ENCODE data around the gene LSMEM2.
A peak's percentile ranks its signal among the peaks of the same experiment; 100 is the strongest.

The LSMEM2 gene

DNA sequence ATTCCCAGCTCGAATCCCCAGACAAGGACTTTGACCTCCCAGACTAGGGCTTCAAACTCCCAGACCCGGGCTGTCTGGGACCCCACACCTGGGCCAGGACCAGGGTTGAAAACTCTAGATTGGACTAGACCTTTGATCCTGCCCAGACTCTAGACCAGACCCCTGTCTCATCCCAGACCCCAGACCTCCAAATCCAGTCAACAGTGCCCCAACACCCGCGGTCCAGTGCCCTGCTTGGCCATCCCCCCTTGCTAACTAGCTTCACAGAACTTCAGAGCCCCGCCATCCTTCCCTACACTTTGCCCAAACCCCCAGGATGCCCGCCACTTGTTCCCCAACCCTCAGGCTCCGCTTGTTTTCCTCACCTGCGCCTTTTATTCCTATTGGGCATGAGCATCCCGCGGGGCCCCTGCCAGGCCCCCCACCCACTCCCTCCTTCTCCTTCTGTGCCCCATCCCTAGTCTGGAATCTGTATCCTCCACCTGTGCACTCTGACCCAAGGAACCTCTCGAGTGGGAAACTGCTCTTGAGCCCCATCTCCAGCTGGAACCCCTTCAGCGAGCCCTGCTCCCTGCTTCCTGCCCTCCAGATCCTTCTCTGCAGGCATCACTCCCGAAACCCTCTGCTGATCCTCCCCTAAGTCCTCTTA, 42.3 kb upstream of the LSMEM2 start:
- peak overlapping the region; percentile 82 for H3K4me3 ChIP-seq
- no peak for DNase-seq (ENCODE audit: low read depth, low spot score)
- no peaks in the 10 kb centered on the region for H3K36me3 ChIP-seq (ENCODE audit: insufficient read depth, low read length)
- peak overlapping the region; percentile 58 for H3K9ac ChIP-seq (ENCODE audit: insufficient read length)
- TF ChIP-seq EZH2 (IDR thresholded peaks at IDR 0.05) (no peak), FOXP2 (optimal IDR thresholded peaks at IDR 0.05; ENCODE audit: control extremely low read depth, extremely low read length, insufficient read depth) (no peak)
- no peaks in the 10 kb centered on the region for H3K9me3 ChIP-seq (ENCODE audit: low read depth, low read length)
- no peak overlapping the region for H3K27ac ChIP-seq

DNA sequence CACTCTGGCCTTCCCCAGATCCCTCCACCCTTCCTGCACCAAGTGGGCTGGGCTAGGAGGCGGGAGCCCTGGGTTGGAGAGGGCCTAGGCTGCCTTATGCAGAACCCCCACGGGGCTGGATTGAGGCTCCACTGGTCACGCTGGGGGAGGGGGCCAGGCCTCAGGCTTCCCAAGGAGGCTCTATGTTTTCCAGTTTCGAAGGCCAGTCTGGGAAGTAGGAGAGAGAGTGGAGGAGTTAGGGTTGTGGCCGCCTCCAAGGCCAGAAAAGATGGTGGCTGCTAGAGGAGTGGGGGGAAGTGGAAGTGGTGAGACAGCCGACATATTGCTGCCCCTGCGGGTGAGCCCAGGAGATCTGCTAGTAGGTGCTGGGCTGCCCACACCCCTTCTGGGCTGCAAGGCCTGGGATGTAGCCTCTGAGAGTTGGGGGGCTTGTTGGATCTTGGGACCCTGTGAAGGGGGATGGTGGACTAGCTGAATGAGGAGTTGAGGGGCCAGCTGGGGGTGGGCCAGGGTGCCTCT, 41.7 kb upstream of the LSMEM2 start:
- Histone ChIP-seq H3K36me3 (ENCODE audit: insufficient read depth, low read length) (no peaks in the 10 kb centered on the region), H3K9ac (ENCODE audit: insufficient read length) (peak overlapping the region; percentile 58), H3K4me3 (peak overlapping the region; percentile 82), H3K9me3 (ENCODE audit: low read depth, low read length) (no peaks in the 10 kb centered on the region), H3K27ac (no peak overlapping the region)
- TF ChIP-seq EZH2 (IDR thresholded peaks at IDR 0.05) (no peak), POLR2AphosphoS5 (IDR thresholded peaks at IDR 0.05; ENCODE audit: borderline replicate concordance, low read depth, low read length) (no peak), FOXP2 (optimal IDR thresholded peaks at IDR 0.05; ENCODE audit: control extremely low read depth, extremely low read length, insufficient read depth) (no peak)
- no peak for DNase-seq (ENCODE audit: low read depth, low spot score)

DNA sequence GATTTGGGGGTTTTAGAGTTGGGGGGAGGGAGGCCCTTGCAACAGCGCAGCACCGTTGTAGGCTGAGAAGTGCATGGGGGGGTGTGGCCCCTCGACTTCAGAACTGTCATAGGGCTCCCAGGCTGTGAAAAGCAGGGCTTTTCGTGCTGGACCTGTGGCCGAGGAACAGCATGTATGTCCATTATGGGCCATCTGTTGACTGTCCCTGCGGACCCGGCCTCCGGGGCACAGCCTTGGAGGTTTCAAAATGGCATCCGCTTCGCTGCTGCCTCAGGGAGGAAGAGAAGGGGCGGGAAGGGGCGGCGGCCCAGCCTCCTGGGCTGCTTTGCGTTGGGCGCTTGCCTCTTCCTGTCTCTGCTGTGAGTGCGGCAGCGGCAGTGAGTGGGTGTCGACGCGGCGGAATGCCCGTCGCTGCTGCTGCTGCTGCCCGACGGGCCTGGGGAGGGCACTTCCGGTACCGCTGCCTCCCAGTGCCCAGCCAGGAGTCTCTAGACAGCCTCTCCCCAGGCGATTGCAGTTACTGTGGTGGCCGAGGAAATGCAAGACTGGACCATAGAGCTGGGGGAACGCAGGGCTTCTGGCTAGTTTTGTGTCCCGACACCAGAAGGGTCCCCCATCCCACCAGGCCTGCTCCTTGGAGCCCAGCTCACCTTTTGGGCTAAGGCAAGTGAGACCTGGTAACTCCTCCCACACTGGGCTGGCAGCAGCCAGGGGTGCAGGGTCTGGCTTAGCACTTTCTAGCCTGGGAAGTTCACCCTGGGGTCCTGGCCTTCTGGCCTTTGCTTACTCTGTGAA, 40.9 kb upstream of the LSMEM2 start:
- Histone ChIP-seq H3K9ac (ENCODE audit: insufficient read length) (peak overlapping the region; percentile 69), H3K36me3 (ENCODE audit: insufficient read depth, low read length) (no peaks in the 10 kb centered on the region), H3K4me3 (peak overlapping the region; percentile 82), H3K9me3 (ENCODE audit: low read depth, low read length) (no peaks in the 10 kb centered on the region), H3K27ac (no peak overlapping the region)
- DNase-seq (ENCODE audit: low read depth, low spot score): no peak
- no peak for TF ChIP-seq EZH2 (IDR thresholded peaks at IDR 0.05)
- TF ChIP-seq POLR2AphosphoS5 (IDR thresholded peaks at IDR 0.05; ENCODE audit: borderline replicate concordance, low read depth, low read length): no peak

DNA sequence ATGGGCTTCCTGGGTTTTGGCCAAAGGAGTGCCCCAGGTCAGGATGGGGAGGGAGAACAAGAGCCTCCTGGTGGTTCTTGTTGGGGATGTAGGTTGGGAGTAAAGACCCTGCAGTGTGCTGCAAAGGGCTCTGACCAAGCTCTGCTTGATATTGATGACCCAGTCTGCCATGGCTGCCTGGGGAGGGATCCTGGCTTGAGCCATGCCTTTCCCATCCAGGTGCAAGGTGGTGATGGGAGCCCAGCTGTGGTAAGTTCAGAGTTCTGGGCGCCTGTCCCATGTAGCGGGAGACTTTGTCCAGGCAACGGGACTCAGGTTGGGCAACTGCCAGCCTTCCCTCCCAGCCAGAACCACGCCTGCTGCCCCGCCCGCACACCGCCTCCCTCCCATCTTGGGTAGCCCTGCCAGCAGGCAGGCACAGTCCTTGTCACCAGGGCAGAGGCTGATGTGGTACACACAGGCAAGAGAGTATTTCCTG, 40.3 kb upstream of the LSMEM2 start:
- Histone ChIP-seq H3K9me3 (ENCODE audit: low read depth, low read length) (no peaks in the 10 kb centered on the region), H3K4me3 (peak overlapping the region; percentile 82), H3K27ac (no peak overlapping the region), H3K36me3 (ENCODE audit: insufficient read depth, low read length) (no peaks in the 10 kb centered on the region), H3K9ac (ENCODE audit: insufficient read length) (no peak overlapping the region)
- no peak for TF ChIP-seq EZH2 (IDR thresholded peaks at IDR 0.05)
- no peak for TF ChIP-seq FOXP2 (optimal IDR thresholded peaks at IDR 0.05; ENCODE audit: control extremely low read depth, extremely low read length, insufficient read depth)
- no peak for TF ChIP-seq POLR2AphosphoS5 (IDR thresholded peaks at IDR 0.05; ENCODE audit: borderline replicate concordance, low read depth, low read length)
- no peak for DNase-seq (ENCODE audit: low read depth, low spot score)

DNA sequence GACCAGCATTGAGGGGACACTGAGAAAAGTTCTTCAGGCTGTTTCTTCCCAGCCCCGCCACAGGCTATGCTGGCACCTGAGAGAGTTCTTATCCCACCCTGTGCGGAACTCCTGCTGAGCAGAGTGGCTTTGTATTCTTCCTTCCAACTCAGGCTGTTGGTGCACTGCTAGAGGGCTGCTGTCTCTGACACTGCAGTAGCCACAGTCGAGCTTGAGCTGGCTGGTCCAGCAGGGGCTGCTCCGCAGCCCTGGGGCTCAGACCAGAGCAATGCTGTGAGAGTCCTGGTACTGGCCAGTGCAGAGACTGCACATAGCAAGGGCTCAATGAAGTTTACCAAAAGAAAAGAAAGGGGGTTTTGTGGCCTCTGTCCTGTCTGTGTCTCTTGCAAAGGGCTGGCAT, 39.2 kb upstream of the LSMEM2 start:
- Histone ChIP-seq H3K36me3 (ENCODE audit: insufficient read depth, low read length) (no peaks in the 10 kb centered on the region), H3K27ac (peak overlapping the region; percentile 21; the same call in 1 of the 2 replicates), H3K4me3 (no peak overlapping the region), H3K9ac (ENCODE audit: insufficient read length) (no peak overlapping the region), H3K9me3 (ENCODE audit: low read depth, low read length) (no peaks in the 10 kb centered on the region)
- no peak for DNase-seq (ENCODE audit: low read depth, low spot score)
- no peak for TF ChIP-seq EZH2 (IDR thresholded peaks at IDR 0.05)
- TF ChIP-seq FOXP2 (optimal IDR thresholded peaks at IDR 0.05; ENCODE audit: control extremely low read depth, extremely low read length, insufficient read depth): no peak
- no peak for TF ChIP-seq POLR2AphosphoS5 (IDR thresholded peaks at IDR 0.05; ENCODE audit: borderline replicate concordance, low read depth, low read length)

DNA sequence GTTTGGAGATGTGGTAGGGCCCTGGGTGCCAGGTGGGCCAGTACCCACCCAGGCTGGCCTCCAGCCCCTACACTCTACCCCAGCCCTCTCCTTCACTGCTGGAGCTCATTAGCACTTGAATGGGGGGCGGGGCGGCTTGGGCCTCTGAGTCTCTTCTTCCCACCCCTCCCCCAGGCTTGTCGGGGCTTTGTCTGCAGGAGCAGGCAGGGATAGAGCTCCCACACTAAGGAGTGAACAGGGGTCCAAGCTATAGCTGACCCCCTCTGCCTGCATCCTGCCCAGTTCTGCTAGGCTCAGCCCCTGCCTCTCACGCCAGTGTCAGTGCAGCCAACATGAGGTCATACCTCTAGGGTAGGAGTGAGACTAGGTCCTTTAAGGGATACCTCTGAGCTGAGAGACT, 37.7 kb upstream of the LSMEM2 start:
- Histone ChIP-seq H3K27ac (peak overlapping the region; percentile 50; the same call in 1 of the 2 replicates), H3K9me3 (ENCODE audit: low read depth, low read length) (no peaks in the 10 kb centered on the region), H3K9ac (ENCODE audit: insufficient read length) (no peak overlapping the region), H3K36me3 (ENCODE audit: insufficient read depth, low read length) (no peaks in the 10 kb centered on the region), H3K4me3 (no peak overlapping the region)
- DNase-seq (ENCODE audit: low read depth, low spot score): no peak
- TF ChIP-seq FOXP2 (optimal IDR thresholded peaks at IDR 0.05; ENCODE audit: control extremely low read depth, extremely low read length, insufficient read depth) (no peak), POLR2AphosphoS5 (IDR thresholded peaks at IDR 0.05; ENCODE audit: borderline replicate concordance, low read depth, low read length) (no peak; the same call in 1 of the 2 replicates), EZH2 (IDR thresholded peaks at IDR 0.05) (no peak)

DNA sequence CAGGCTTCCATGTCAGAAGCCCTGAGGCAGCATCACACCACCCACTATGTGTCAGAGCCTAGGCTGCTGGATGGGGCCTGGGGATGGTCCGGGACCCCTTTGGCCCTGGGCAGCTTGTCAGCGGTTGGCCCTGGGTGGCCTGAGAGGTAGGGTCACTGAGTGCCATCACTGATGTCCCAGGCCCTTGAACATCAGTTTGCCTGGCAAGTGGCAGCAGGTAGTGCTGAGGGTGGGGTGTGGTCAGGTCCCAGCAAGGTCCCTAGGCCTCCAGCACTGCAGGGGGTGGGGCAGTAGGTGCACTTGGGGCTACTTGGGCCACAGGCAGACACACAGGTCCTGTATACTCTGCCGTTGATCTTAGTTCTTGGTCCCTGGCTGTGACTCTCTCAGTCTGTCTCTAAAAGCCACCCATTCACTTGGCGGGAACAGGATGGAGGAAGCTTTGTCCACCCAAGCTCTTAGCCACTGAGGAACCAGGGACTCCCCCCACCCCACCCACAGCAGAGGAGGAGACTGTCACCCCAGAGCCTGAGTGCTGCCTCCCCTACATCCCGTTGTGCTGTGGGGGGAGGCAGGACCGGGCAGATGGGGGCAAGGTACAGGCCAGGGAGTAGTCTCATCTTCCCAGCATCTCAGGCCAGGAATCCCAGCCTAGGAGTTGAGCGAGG, 37.0 kb upstream of the LSMEM2 start:
- no peak for DNase-seq (ENCODE audit: low read depth, low spot score)
- H3K9ac ChIP-seq (ENCODE audit: insufficient read length): no peak overlapping the region
- H3K36me3 ChIP-seq (ENCODE audit: insufficient read depth, low read length): no peaks in the 10 kb centered on the region
- no peaks in the 10 kb centered on the region for H3K9me3 ChIP-seq (ENCODE audit: low read depth, low read length)
- H3K27ac ChIP-seq: no peak overlapping the region
- no peak for TF ChIP-seq EZH2 (IDR thresholded peaks at IDR 0.05)
- no peak for TF ChIP-seq FOXP2 (optimal IDR thresholded peaks at IDR 0.05; ENCODE audit: control extremely low read depth, extremely low read length, insufficient read depth)
- no peak for TF ChIP-seq POLR2AphosphoS5 (IDR thresholded peaks at IDR 0.05; ENCODE audit: borderline replicate concordance, low read depth, low read length)
- no peak overlapping the region for H3K4me3 ChIP-seq

DNA sequence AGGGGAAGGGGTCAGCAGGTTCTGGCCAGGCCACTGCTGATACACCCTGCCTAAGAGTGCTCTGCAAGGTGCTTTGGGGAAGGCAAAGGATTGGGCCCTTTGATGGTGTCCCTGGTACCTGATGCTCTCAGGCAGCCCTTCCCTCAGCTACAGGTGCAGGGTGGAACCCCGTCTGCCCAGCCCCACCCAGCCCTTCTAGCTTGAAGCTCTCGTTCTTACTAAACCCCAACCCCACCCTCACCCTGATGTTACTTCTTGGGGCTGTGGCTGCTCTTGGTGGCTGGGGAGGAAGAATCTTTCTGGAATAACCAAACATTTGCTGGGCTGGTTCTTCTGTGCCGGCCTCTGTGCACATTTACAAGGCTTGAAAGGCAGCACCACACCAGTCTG, 36.5 kb upstream of the LSMEM2 start:
- no peaks in the 10 kb centered on the region for H3K9me3 ChIP-seq (ENCODE audit: low read depth, low read length)
- H3K27ac ChIP-seq: no peak overlapping the region
- no peak overlapping the region for H3K9ac ChIP-seq (ENCODE audit: insufficient read length)
- H3K36me3 ChIP-seq (ENCODE audit: insufficient read depth, low read length): no peaks in the 10 kb centered on the region
- no peak for DNase-seq (ENCODE audit: low read depth, low spot score)
- H3K4me3 ChIP-seq: no peak overlapping the region
- TF ChIP-seq POLR2AphosphoS5 (IDR thresholded peaks at IDR 0.05; ENCODE audit: borderline replicate concordance, low read depth, low read length) (no peak), FOXP2 (optimal IDR thresholded peaks at IDR 0.05; ENCODE audit: control extremely low read depth, extremely low read length, insufficient read depth) (no peak)

Data from SK-N-MC (cell line).